HEK293 (cell line): Measurements from ENCODE around the gene BCL2.

ENCODE experiments used
- CTCF ChIP-seq: fragments of 450-650 bp; formaldehyde crosslinking; IDR thresholded peaks from 2 replicates; pipeline ENCODE4 v1.5.1; 2016; ENCODE audit warnings: missing biosample characterization, missing genetic modification characterization
- HOXA7 ChIP-seq: sonication (generic); formaldehyde crosslinking; IDR thresholded peaks from 2 replicates; pipeline ENCODE4 v1.8.1; 2022; ENCODE audit warnings: missing genetic modification reagents, borderline replicate concordance
- KLF8 ChIP-seq: fragments of 450-650 bp; formaldehyde crosslinking; IDR thresholded peaks from 2 replicates; pipeline ENCODE4 v1.5.1; 2016; ENCODE audit warnings: missing biosample characterization, missing genetic modification characterization
- PATZ1 ChIP-seq: fragments of 450-650 bp; formaldehyde crosslinking; IDR thresholded peaks from 2 replicates; pipeline ENCODE4 v1.5.1; 2016; ENCODE audit warnings: missing biosample characterization, missing genetic modification characterization
- SP2 ChIP-seq: fragments of 450-650 bp; formaldehyde crosslinking; IDR thresholded peaks from 2 replicates; pipeline ENCODE4 v1.5.1; 2016; ENCODE audit warnings: missing biosample characterization, missing genetic modification characterization
- YY1 ChIP-seq: fragments of 450-650 bp; formaldehyde crosslinking; IDR thresholded peaks from 2 replicates; pipeline ENCODE4 v1.5.1; 2018; ENCODE audit warnings: missing biosample characterization, missing genetic modification characterization
- ZBTB49 ChIP-seq: fragments of 450-650 bp; formaldehyde crosslinking; IDR thresholded peaks from 2 replicates; pipeline ENCODE4 v1.5.1; 2016; ENCODE audit warnings: missing biosample characterization, missing genetic modification characterization, low read depth
- ZNF121 ChIP-seq: fragments of 450-650 bp; formaldehyde crosslinking; IDR thresholded peaks from 2 replicates; pipeline ENCODE4 v1.5.1; 2016; ENCODE audit warnings: missing biosample characterization, missing genetic modification characterization
- ZNF24 ChIP-seq: fragments of 450-650 bp; formaldehyde crosslinking; IDR thresholded peaks from 2 replicates; pipeline ENCODE4 v1.5.1; 2016; ENCODE audit warnings: missing biosample characterization, missing genetic modification characterization
- ZNF639 ChIP-seq: fragments of 450-650 bp; formaldehyde crosslinking; IDR thresholded peaks from 2 replicates; pipeline ENCODE4 v1.5.1; 2016; ENCODE audit warnings: missing biosample characterization, missing genetic modification characterization
- ZNF670 ChIP-seq: fragments of 450-650 bp; formaldehyde crosslinking; IDR thresholded peaks from 2 replicates; pipeline ENCODE4 v1.5.1; 2016; ENCODE audit warnings: missing biosample characterization, missing genetic modification characterization, low read depth
- ZNF747 ChIP-seq: fragments of 450-650 bp; formaldehyde crosslinking; IDR thresholded peaks from 2 replicates; pipeline ENCODE4 v1.5.1; 2016; ENCODE audit warnings: missing biosample characterization, missing genetic modification characterization

DNA sequence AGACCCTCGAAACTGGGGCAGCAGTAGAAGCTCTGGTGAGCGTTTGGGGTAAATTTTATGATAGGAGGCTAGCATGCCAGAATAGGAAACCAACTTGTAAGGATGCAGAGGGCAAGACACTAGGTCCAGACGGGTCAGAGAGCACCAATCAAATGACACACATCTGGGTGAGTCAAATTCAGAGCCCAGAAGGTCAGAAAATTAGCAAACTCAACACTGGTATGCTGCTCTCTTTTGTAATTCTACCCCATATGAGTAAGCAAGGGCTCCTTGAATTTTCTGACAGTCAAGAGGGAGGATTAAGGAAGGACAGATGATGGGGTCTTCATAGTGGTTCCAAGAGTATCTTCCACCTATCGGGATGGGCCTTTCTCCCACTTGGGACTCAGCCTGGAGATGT is 209.8 kb downstream of the BCL2 start:
- TF ChIP-seq ZBTB49 (no peak), CTCF (tag by site-specific recombination) (no peak), ZNF121 (tag by site-specific recombination) (no peak), ZNF670 (tag by site-specific recombination) (no peak), YY1 (no peak), KLF8 (tag by site-specific recombination) (no peak), ZNF24 (no peak), PATZ1 (tag by site-specific recombination) (no peak), ZNF639 (no peak), SP2 (tag by site-specific recombination) (no peak), ZNF747 (no peak), HOXA7 (no peak)
